ENCODE results near the gene WNT9A. TPM values are rescaled to one million over a fixed set of nuclear protein-coding genes. Genes with fewer than 3 reads are reported as not detected.

The WNT9A gene
- total and polyA plus RNA-seq, 7 experiments from 2014 or later, result 0.29 TPM; not detected in 6

Small RNA genes lying within 50 kb of the gene (microRNA-seq; reads per million reads assigned to microRNA genes)
- not detected for gene MIR5008 (ENCODE audit: borderline microRNAs expressed)

Other genes with a start within 250 kb of the WNT9A start
- 10 to 100 TPM; 12.1 to 36.8 (median 26.3) TPM for gene JMJD4, start 212.6 kb downstream of the WNT9A start, total RNA-seq
- gene JMJD4, start 212.6 kb downstream of the WNT9A start, polyA plus RNA-seq, result 10 to 100 TPM; 32.3 to 35.1 TPM
- gene SNAP47, start 212.5 kb downstream of the WNT9A start, total RNA-seq, result 10 to 100 TPM; 18.5 to 31.8 (median 27.8) TPM
- gene SNAP47, start 212.5 kb downstream of the WNT9A start, polyA plus RNA-seq, result 10 to 100 TPM; 46.9 to 69.5 TPM
- gene PRSS38, start 132.3 kb downstream of the WNT9A start, total RNA-seq, result not detected
- not detected for gene PRSS38, start 132.3 kb downstream of the WNT9A start, polyA plus RNA-seq
- not detected for gene WNT3A, start 59.1 kb upstream of the WNT9A start, total RNA-seq
- not detected for gene WNT3A, start 59.1 kb upstream of the WNT9A start, polyA plus RNA-seq
- gene ARF1, start 134.8 kb upstream of the WNT9A start, total RNA-seq, result 100 to 1,000 TPM; 198 to 390 (median 259) TPM
- 100 to 1,000 TPM; 382 to 434 TPM for gene ARF1, start 134.8 kb upstream of the WNT9A start, polyA plus RNA-seq
- 10 to 100 TPM; 16.8 to 31.8 (median 27.8) TPM for gene C1orf35, start 155.4 kb upstream of the WNT9A start, total RNA-seq
- gene C1orf35, start 155.4 kb upstream of the WNT9A start, polyA plus RNA-seq, result 10 to 100 TPM; 21.9 to 33.0 TPM
- gene MRPL55, start 161.4 kb upstream of the WNT9A start, total RNA-seq, result 10 to 100 TPM; 34.3 to 79.3 (median 65.2) TPM
- 100 to 1,000 TPM; 132 to 149 TPM for gene MRPL55, start 161.4 kb upstream of the WNT9A start, polyA plus RNA-seq
- 100 to 1,000 TPM; 145 to 309 (median 279) TPM for gene GUK1, start 192.3 kb upstream of the WNT9A start, total RNA-seq
- gene GUK1, start 192.3 kb upstream of the WNT9A start, polyA plus RNA-seq, result 100 to 1,000 TPM; 278 to 315 TPM
- gene GJC2, start 202.0 kb upstream of the WNT9A start, total RNA-seq, result 1 to 10 TPM in 2 of 5 experiments, under 1 TPM in 3; 0.70 to 3.3 (median 0.94) TPM
- gene GJC2, start 202.0 kb upstream of the WNT9A start, polyA plus RNA-seq, result not detected
- 10 to 100 TPM in 4 of 5 experiments, 1 to 10 TPM in 1; 9.3 to 17.1 (median 10.9) TPM for gene IBA57, start 217.9 kb upstream of the WNT9A start, total RNA-seq
- 1 to 10 TPM; 5.4 to 5.6 TPM for gene IBA57, start 217.9 kb upstream of the WNT9A start, polyA plus RNA-seq

Measured in naive thymus-derived CD4-positive, alpha-beta T cell (primary cell).